ENCODE measurements around the gene ROBO1. TPM values are rescaled to one million over a fixed set of nuclear protein-coding genes. Genes with fewer than 3 reads are reported as not detected.

Gene ROBO1
- total and polyA plus RNA-seq, 2 of the 13 experiments (the other 11 are each of a cell fraction or from before 2014, with no cell fraction given), result 52.2 to 71.0 TPM

- TF ChIP-seq, protein P1, sequence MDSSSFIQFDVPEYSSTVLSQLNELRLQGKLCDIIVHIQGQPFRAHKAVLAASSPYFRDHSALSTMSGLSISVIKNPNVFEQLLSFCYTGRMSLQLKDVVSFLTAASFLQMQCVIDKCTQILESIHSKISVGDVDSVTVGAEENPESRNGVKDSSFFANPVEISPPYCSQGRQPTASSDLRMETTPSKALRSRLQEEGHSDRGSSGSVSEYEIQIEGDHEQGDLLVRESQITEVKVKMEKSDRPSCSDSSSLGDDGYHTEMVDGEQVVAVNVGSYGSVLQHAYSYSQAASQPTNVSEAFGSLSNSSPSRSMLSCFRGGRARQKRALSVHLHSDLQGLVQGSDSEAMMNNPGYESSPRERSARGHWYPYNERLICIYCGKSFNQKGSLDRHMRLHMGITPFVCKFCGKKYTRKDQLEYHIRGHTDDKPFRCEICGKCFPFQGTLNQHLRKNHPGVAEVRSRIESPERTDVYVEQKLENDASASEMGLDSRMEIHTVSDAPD (CRISPR knock-in tag; IDR thresholded peaks at IDR 0.05), result no peak
- TF ChIP-seq ZNF282 (IDR thresholded peaks at IDR 0.05; ENCODE audit: partially characterized antibody) (no peak), ZNF724P (CRISPR knock-in tag; IDR thresholded peaks at IDR 0.05; ENCODE audit: borderline replicate concordance) (no peak), ZNF614 (CRISPR knock-in tag; IDR thresholded peaks at IDR 0.05; ENCODE audit: borderline replicate concordance) (0 out of 2 replicates have a peak, but pooled peaks have one; percentile 24), FOXA3 (CRISPR knock-in tag; IDR thresholded peaks at IDR 0.05) (peak; percentile 60), ZNF839 (CRISPR knock-in tag; IDR thresholded peaks at IDR 0.05; ENCODE audit: borderline replicate concordance) (no peak), ZNF879 (CRISPR knock-in tag; IDR thresholded peaks at IDR 0.05) (no peak), MIXL1 (CRISPR knock-in tag; IDR thresholded peaks at IDR 0.05) (0 out of 2 replicates have a peak, but pooled peaks have one; percentile 24), ZBTB1 (CRISPR knock-in tag; IDR thresholded peaks at IDR 0.05; ENCODE audit: borderline replicate concordance) (no peak), ZNF549 (CRISPR knock-in tag; IDR thresholded peaks at IDR 0.05) (no peak), FOXK2 (IDR thresholded peaks at IDR 0.05) (no peak), SMAD9 (CRISPR knock-in tag; IDR thresholded peaks at IDR 0.05) (no peak), ZNF382 (CRISPR knock-in tag; IDR thresholded peaks at IDR 0.05; ENCODE audit: borderline replicate concordance) (no peak), HES4 (CRISPR knock-in tag; IDR thresholded peaks at IDR 0.05; ENCODE audit: borderline replicate concordance) (no peak), ZNF510 (CRISPR knock-in tag; IDR thresholded peaks at IDR 0.05; ENCODE audit: low read depth) (no peak), SIX1 (CRISPR knock-in tag; IDR thresholded peaks at IDR 0.05; ENCODE audit: borderline replicate concordance) (peak; percentile 39; the same call in 1 of the 2 replicates), ZNF136 (CRISPR knock-in tag; IDR thresholded peaks at IDR 0.05; ENCODE audit: low read depth) (no peak), ZNF644 (CRISPR knock-in tag; IDR thresholded peaks at IDR 0.05; ENCODE audit: low read depth) (no peak), ZNF333 (CRISPR knock-in tag; IDR thresholded peaks at IDR 0.05; ENCODE audit: borderline replicate concordance) (no peak), SOX5 (CRISPR knock-in tag; IDR thresholded peaks at IDR 0.05; ENCODE audit: borderline replicate concordance) (peak; percentile 100), SRSF1 (optimal IDR thresholded peaks at IDR 0.05; ENCODE audit: low read depth, low read length) (no peak), ATF2 (CRISPR knock-in tag; IDR thresholded peaks at IDR 0.05) (no peak), ISL2 (CRISPR knock-in tag; IDR thresholded peaks at IDR 0.05) (peak; percentile 88; the same call in 1 of the 2 replicates), BHLHE40 (IDR thresholded peaks at IDR 0.05; ENCODE audit: low read length) (no peak), PLRG1 (conservative IDR thresholded peaks at IDR 0.05) (no peak), ZNF263 (CRISPR knock-in tag; IDR thresholded peaks at IDR 0.05) (no peak)
- TF ChIP-seq, protein P2, sequence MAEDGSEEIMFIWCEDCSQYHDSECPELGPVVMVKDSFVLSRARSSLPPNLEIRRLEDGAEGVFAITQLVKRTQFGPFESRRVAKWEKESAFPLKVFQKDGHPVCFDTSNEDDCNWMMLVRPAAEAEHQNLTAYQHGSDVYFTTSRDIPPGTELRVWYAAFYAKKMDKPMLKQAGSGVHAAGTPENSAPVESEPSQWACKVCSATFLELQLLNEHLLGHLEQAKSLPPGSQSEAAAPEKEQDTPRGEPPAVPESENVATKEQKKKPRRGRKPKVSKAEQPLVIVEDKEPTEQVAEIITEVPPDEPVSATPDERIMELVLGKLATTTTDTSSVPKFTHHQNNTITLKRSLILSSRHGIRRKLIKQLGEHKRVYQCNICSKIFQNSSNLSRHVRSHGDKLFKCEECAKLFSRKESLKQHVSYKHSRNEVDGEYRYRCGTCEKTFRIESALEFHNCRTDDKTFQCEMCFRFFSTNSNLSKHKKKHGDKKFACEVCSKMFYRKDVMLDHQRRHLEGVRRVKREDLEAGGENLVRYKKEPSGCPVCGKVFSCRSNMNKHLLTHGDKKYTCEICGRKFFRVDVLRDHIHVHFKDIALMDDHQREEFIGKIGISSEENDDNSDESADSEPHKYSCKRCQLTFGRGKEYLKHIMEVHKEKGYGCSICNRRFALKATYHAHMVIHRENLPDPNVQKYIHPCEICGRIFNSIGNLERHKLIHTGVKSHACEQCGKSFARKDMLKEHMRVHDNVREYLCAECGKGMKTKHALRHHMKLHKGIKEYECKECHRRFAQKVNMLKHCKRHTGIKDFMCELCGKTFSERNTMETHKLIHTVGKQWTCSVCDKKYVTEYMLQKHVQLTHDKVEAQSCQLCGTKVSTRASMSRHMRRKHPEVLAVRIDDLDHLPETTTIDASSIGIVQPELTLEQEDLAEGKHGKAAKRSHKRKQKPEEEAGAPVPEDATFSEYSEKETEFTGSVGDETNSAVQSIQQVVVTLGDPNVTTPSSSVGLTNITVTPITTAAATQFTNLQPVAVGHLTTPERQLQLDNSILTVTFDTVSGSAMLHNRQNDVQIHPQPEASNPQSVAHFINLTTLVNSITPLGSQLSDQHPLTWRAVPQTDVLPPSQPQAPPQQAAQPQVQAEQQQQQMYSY (CRISPR knock-in tag; IDR thresholded peaks at IDR 0.05), result no peak
Observed at GRCh38 chr3:78872195-78872594, 895.6 kb downstream of the ROBO1 start (continued).
